Raji (cell line): ENCODE results near the gene IQCH.

ENCODE experiments used
- POLR2A ChIP-seq: IDR thresholded peaks from 2 replicates; pipeline ENCODE4 v1.6.1; 2011; ENCODE audit warnings: low read depth, low read length, control low read depth; ENCODE audit not compliant: insufficient read depth

The IQCH gene

DNA sequence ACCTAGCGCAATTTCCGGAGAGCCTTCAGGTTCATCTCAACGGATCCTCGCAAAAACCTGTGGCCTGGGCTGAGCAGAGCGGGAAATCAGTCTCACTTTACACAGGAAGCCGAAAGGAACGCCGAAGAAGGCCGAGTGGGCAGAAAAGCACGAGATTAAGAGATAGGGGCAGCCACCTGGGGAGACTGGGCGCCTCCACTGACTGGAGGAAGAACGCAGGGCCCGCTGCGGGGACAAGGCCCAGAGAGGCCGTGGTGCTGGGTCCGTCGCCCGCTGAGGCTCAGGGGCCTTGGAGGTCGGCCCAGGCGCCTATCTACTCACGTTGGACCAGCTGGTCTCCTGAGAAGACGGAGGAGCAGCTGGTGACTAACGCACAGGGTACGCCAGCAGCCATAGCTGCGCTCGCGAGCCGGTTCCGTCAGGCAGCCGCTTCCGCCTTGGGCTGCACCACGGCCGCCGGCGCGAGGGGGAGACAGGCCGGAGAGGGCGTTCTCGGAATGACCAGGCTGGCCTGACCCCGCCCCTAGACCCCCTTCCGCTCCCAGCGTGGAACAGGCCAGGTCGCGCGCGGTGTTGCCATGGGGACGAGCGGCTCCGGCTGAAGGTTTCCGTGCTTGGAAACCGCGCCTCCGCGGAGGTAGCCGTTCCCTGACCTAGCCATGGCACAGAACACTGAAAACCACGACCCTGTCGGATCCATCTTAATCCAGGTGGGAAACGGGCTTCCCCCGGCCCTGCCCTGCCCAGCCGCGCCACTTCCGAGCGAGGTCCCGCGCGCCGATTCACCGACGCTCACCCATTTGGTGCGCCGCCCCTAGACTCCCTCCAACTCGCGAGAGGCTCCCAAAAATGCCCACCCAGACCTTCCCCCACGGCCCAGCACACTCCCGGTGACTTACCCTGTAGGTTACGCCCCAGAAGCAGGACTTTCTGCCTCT, at the start of gene IQCH, which contains the start of gene AAGAB:
IQCH (plus strand) TSS at position 549 of the 938 bp plus-strand sequence; CDS start at position 660, 111 bp downstream.
AAGAB (minus strand) TSS at position 424 of the 938 bp plus-strand sequence; CDS start at position 394, 30 bp downstream.
- peak; percentile 95 for TF ChIP-seq POLR2A

DNA sequence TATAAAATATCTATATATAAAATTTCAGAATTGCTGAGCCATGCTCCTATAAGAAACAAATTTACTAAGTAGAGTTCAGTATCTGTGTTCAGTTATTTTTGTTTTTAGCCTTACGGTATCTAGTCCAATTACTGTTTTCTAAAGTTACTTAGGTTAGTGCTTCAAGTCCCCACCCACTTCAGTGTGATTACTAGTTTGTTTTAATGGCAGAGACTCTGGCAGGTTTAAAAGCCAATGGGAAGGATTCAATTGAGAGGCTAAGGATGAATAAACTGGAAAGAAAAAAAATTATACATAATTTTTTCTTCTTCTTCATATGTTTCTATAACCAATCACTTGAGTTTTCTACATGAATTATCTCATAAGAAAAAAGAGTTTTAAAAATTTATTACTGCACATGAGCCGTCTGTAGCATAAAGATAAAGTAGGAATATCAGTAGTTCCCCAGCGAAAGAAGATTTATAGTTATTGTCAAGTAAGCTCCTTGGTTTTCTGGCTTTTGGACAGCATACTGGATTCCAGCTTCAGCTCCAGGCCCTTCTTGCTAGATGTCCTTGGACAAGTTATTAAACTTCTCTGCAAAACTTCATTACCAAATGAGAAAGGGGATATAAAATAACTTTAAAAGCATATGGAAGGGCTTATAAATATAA, 46.9 kb upstream of the IQCH start:
- TF ChIP-seq POLR2A = no peak

DNA sequence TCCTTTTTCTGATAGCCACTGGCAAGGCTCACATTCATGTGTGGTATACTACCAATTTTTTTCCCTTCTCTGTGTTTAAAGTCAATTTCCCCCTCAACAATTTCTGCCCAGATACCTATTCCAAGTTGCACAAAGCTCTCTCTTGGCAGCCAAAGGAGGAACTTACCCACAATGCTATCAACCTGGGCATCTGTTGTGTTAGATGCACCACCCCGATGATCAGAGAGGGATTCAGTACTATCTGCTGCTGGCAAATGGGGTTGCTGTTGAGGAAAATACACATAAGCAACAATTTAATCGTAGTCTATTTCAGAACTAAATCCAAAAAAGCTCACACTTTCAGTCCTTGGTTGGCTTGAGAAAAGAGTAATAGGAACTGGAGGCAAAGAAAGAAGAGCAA, 46.2 kb upstream of the IQCH start:
- no peak for TF ChIP-seq POLR2A

- no peak for TF ChIP-seq POLR2A
Measured at GRCh38 chr15:67210555-67211168, 43.9 kb upstream of the IQCH start.

GRCh38 chr15:67212684-67213367, 41.8 kb upstream of the IQCH start:
- no peak for TF ChIP-seq POLR2A

- TF ChIP-seq POLR2A = no peak
Measured at GRCh38 chr15:67215102-67215501, 39.5 kb upstream of the IQCH start.

DNA sequence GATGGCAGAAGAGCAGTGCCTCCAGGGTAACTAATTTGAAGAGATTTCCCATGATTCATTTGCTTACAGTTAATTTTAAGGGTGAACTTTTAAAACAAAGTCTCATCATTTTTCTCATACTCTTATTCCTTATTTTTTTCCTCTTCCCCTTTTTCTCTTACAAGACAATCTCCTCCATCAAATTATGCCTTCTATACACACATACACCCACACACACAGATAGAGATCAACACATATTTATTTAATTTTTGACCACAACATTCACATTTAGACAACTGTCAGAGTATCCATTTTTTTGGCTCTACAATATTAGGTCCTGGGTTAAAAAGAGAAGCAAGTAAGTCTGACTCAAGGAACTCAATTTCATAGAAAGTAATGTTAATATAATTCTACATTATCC, 37.7 kb upstream of the IQCH start:
- TF ChIP-seq POLR2A = no peak

DNA sequence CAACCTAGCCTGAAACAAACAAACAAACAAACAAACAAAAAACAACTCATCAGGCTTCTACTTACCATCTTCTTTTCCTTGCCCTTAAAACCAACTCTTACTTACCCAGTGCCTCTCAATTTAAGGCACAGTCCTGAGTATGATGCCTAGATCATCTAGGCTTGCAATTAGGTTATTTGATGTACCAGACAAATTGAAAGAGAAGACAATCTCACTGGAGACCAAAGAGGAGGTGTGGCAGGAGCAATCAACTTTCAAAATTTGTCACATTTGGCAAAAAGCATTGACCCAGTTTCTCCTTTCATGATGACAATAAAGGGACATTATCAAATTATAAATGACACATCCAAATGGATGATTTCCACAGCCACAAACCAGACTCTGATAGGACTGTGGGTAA, 36.2 kb upstream of the IQCH start:
- TF ChIP-seq POLR2A = no peak

- TF ChIP-seq POLR2A = no peak
Measured at GRCh38 chr15:67219288-67219687, 35.3 kb upstream of the IQCH start.

- TF ChIP-seq POLR2A = no peak
Measured at GRCh38 chr15:67224889-67225288, 29.7 kb upstream of the IQCH start.

- TF ChIP-seq POLR2A = no peak
Measured at GRCh38 chr15:67225336-67225735, 29.2 kb upstream of the IQCH start.

DNA sequence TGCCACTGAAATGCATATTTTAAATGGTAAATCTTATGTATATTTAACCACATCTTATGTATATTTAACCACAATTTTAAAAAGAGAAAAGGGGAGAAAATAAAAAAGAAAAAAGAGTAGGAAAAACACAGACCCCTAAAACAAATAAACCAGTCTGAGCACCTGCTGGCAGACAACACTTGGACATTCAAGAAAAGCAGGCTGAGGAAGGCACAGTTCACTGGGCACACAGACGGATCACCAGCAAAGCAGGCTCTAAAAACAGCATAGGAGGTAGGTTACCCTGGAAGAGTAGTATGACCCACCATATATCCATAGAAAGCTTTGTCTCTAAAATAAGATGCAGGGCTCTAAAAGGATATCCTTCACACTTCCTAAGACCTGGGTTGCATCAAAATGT, 27.2 kb upstream of the IQCH start:
- no peak for TF ChIP-seq POLR2A

- no peak for TF ChIP-seq POLR2A
Measured at GRCh38 chr15:67227846-67228245, 26.7 kb upstream of the IQCH start.

GRCh38 chr15:67228286-67228685, 26.3 kb upstream of the IQCH start:
- TF ChIP-seq POLR2A = no peak

- TF ChIP-seq POLR2A = no peak
Measured at GRCh38 chr15:67230504-67230903, 24.1 kb upstream of the IQCH start.
